ENCODE results near the gene DAPK2. TPM values are rescaled to one million over a fixed set of nuclear protein-coding genes. Genes with fewer than 3 reads are reported as not detected.

The DAPK2 gene
- total and polyA plus RNA-seq, 2 experiments from 2014 or later, result 0.51 to 1.4 TPM

- Histone ChIP-seq H3K4me3 (no peak overlapping the region), H3K4me1 (ENCODE audit: low read depth) (no peaks in the 10 kb centered on the region), H3K9me3 (ENCODE audit: low read depth) (no peaks in the 10 kb centered on the region), H3K27ac (no peak overlapping the region), H3K27me3 (peaks cover 50% of the 10 kb centered on the region), H3K36me3 (no peaks in the 10 kb centered on the region)
- TF ChIP-seq CTCF (IDR thresholded peaks at IDR 0.05; ENCODE audit: low read depth, low read length), result no peak
- DNase-seq (ENCODE audit: low read depth in 1 of 2, low spot score in 1 of 2), result no peak
Observed at GRCh38 chr15:64045101-64045435, 1.2 kb downstream of the DAPK2 start.

GRCh38 chr15:64044300-64045100 lies 1.8 kb downstream of the DAPK2 start:
- no peak for DNase-seq (ENCODE audit: low read depth in 1 of 2, low spot score in 1 of 2)
- no peak overlapping the region for H3K27ac ChIP-seq
- no peaks in the 10 kb centered on the region for H3K9me3 ChIP-seq (ENCODE audit: low read depth)
- H3K4me3 ChIP-seq, result no peak overlapping the region
- H3K27me3 ChIP-seq, result peaks cover 50% of the 10 kb centered on the region
- H3K4me1 ChIP-seq (ENCODE audit: low read depth), result no peaks in the 10 kb centered on the region
- no peak for TF ChIP-seq CTCF (IDR thresholded peaks at IDR 0.05; ENCODE audit: low read depth, low read length)
- no peaks in the 10 kb centered on the region for H3K36me3 ChIP-seq

- Histone ChIP-seq H3K27ac (no peak overlapping the region), H3K27me3 (peaks cover 4% of the 10 kb centered on the region), H3K36me3 (no peaks in the 10 kb centered on the region), H3K9me3 (ENCODE audit: low read depth) (no peaks in the 10 kb centered on the region), H3K4me3 (no peak overlapping the region), H3K4me1 (ENCODE audit: low read depth) (no peaks in the 10 kb centered on the region)
- DNase-seq (ENCODE audit: low read depth in 1 of 2, low spot score in 1 of 2), result no peak
- no peak for TF ChIP-seq CTCF (IDR thresholded peaks at IDR 0.05; ENCODE audit: low read depth, low read length)
Observed at GRCh38 chr15:64038878-64039610, 7.2 kb downstream of the DAPK2 start.

GRCh38 chr15:64037966-64038365 lies 8.3 kb downstream of the DAPK2 start:
- no peak for DNase-seq (ENCODE audit: low read depth in 1 of 2, low spot score in 1 of 2)

GRCh38 chr15:64037116-64037515 lies 9.2 kb downstream of the DAPK2 start:
- H3K9me3 ChIP-seq (ENCODE audit: low read depth), result no peaks in the 10 kb centered on the region
- H3K36me3 ChIP-seq, result no peaks in the 10 kb centered on the region
- TF ChIP-seq CTCF (IDR thresholded peaks at IDR 0.05; ENCODE audit: low read depth, low read length), result no peak
- DNase-seq (ENCODE audit: low read depth in 1 of 2, low spot score in 1 of 2), result no peak
- H3K27ac ChIP-seq, result no peak overlapping the region
- H3K27me3 ChIP-seq, result no peaks in the 10 kb centered on the region
- H3K4me3 ChIP-seq, result no peak overlapping the region
- peaks cover under 1% of the 10 kb centered on the region for H3K4me1 ChIP-seq (ENCODE audit: low read depth)

More at GRCh38 chr15:64037966-64038365, 8.3 kb downstream of the DAPK2 start:
- Histone ChIP-seq H3K27me3 (no peaks in the 10 kb centered on the region), H3K4me1 (ENCODE audit: low read depth) (no peaks in the 10 kb centered on the region), H3K27ac (no peak overlapping the region), H3K36me3 (no peaks in the 10 kb centered on the region), H3K4me3 (no peak overlapping the region), H3K9me3 (ENCODE audit: low read depth) (no peaks in the 10 kb centered on the region)
- TF ChIP-seq CTCF (IDR thresholded peaks at IDR 0.05; ENCODE audit: low read depth, low read length), result no peak

All from cardiac muscle cell (in vitro differentiated cells and primary cell).